Liver (tissue), 9 donors: ENCODE data around the gene DCDC1. TPM values are rescaled to one million over a fixed set of nuclear protein-coding genes. Genes with fewer than 3 reads are reported as not detected.

Source experiments
- DNase-seq: peaks from one replicate; pipeline ENCODE4 v3.0.0-alpha.2; 2017; ENCODE audit warnings: low spot score
- H3K27ac ChIP-seq, 2 donors: one replicate each; pipeline ENCODE4 v1.7.0; 2013; ENCODE audit warnings: inconsistent platforms in 2 of 2, low read length in 2 of 2, control low read depth in 1 of 2, low read depth in 1 of 2, mild to moderate bottlenecking in 1 of 2
- H3K27me3 ChIP-seq, 4 donors: one replicate each; pipeline versions ENCODE4 v1.6.1 to v1.7.0; 2013; ENCODE audit warnings: low read length in 3 of 4, inconsistent platforms in 1 of 4, mild to moderate bottlenecking in 1 of 4, moderate library complexity in 1 of 4; ENCODE audit not compliant: control insufficient read depth in 4 of 4, insufficient read depth in 4 of 4
- H3K36me3 ChIP-seq, 4 donors: one replicate each; pipeline versions ENCODE4 v1.6.1 to v1.7.0; 2013; ENCODE audit warnings: low read length in 3 of 4, mild to moderate bottlenecking in 3 of 4, low read depth in 1 of 4, moderate library complexity in 1 of 4; ENCODE audit not compliant: control insufficient read depth in 4 of 4, insufficient read depth in 3 of 4
- H3K4me1 ChIP-seq, 4 donors: one replicate each; pipeline versions ENCODE4 v1.6.1 to v1.7.0; 2013; ENCODE audit warnings: low read length in 3 of 4, mild to moderate bottlenecking in 3 of 4, moderate library complexity in 1 of 4; ENCODE audit not compliant: control insufficient read depth in 4 of 4, insufficient read depth in 4 of 4
- H3K4me3 ChIP-seq, 3 donors: one replicate each; pipeline versions ENCODE4 v1.6.1 to v1.7.0; 2013; ENCODE audit warnings: low read length in 3 of 3, control low read depth in 1 of 3, low read depth in 1 of 3, mild to moderate bottlenecking in 1 of 3
- H3K9ac ChIP-seq, 2 donors: one replicate each; pipeline ENCODE4 v1.7.0; 2013; ENCODE audit warnings: low read length in 2 of 2, mild to moderate bottlenecking in 2 of 2, moderate library complexity in 2 of 2, control low read depth in 1 of 2, low read depth in 1 of 2
- H3K9me3 ChIP-seq, 4 donors: one replicate each; pipeline versions ENCODE4 v1.6.1 to v1.7.0; 2013; ENCODE audit warnings: low read length in 3 of 4; ENCODE audit not compliant: control insufficient read depth in 4 of 4
- CTCF ChIP-seq: fragments of 150-350 bp; IDR thresholded peaks from 2 replicates; pipeline ENCODE4 v1.5.1; 2017; ENCODE audit warnings: improper control_type of control experiment, low read depth, low read length; ENCODE audit not compliant: missing input control
- EGR1 ChIP-seq, 2 donors: IDR thresholded peaks; 2 replicates each; pipeline ENCODE4 v1.6.1; 2016 to 2018; ENCODE audit warnings: antibody characterized with exemption in 2 of 2, low read depth in 2 of 2
- FOXA1 ChIP-seq: IDR thresholded peaks from 2 replicates; pipeline ENCODE4 v1.6.1; 2016; ENCODE audit warnings: antibody characterized with exemption
- GABPA ChIP-seq, 2 donors: IDR thresholded peaks in 1 of 2; conservative IDR thresholded peaks in 1 of 2; 2 replicates each; pipeline ENCODE4 v1.6.1; 2016; ENCODE audit warnings: antibody characterized with exemption in 2 of 2, mild to moderate bottlenecking in 1 of 2, moderate library complexity in 1 of 2
- HNF4A ChIP-seq, 2 donors: conservative IDR thresholded peaks; 2 replicates each; pipeline ENCODE4 v1.6.1; 2016; ENCODE audit warnings: antibody characterized with exemption in 2 of 2, mild to moderate bottlenecking in 2 of 2
- HNF4G ChIP-seq: IDR thresholded peaks from 2 replicates; pipeline ENCODE4 v1.6.1; 2016; ENCODE audit warnings: antibody characterized with exemption
- JUND ChIP-seq, 2 donors: IDR thresholded peaks; 2 replicates each; pipeline ENCODE4 v1.6.1; 2016; ENCODE audit warnings: antibody characterized with exemption in 2 of 2
- MAX ChIP-seq: IDR thresholded peaks from 2 replicates; pipeline ENCODE4 v1.6.1; 2016; ENCODE audit warnings: antibody characterized with exemption
- RAD21 ChIP-seq, 2 donors: IDR thresholded peaks; 2 replicates each; pipeline ENCODE4 v1.6.1; 2016; ENCODE audit warnings: antibody characterized with exemption in 2 of 2, mild to moderate bottlenecking in 2 of 2
- REST ChIP-seq: IDR thresholded peaks from 2 replicates; pipeline ENCODE4 v1.6.1; 2016; ENCODE audit warnings: antibody characterized with exemption, mild to moderate bottlenecking
- TAF1 ChIP-seq: conservative IDR thresholded peaks from 2 replicates; pipeline ENCODE4 v1.6.1; 2016; ENCODE audit warnings: antibody characterized with exemption, mild to moderate bottlenecking
- YY1 ChIP-seq: IDR thresholded peaks from 2 replicates; pipeline ENCODE4 v1.6.1; 2016; ENCODE audit warnings: antibody characterized with exemption, mild to moderate bottlenecking
- ZBTB33 ChIP-seq: IDR thresholded peaks from 2 replicates; pipeline ENCODE4 v1.6.1; 2016; ENCODE audit warnings: antibody characterized with exemption
- WGBS: extraction: QIAGEN DNeasy Blood & Tissue Kit; methylation state at CpG from one replicate; pipeline ENCODE4 v1.1.7; 2013; 5-methylcytosine and 5-hydroxymethylcytosine counted together
- polyA plus RNA-seq, 2 donors: library from polyadenylated mRNA; stranded (reverse) in 1 of 2; unstranded in 1 of 2; fragments of 200-250 nt in 1 of 2; fragments of >200 nt in 1 of 2; fragmentation: Nextera tagmentation in 1 of 2; extraction: Ambion mirVana in 1 of 2; gene quantifications; one replicate each; pipeline versions ENCODE4 v1.2.1 to v1.2.3, GENCODE V29; 2013 to 2015
- total RNA-seq, 2 donors: library from RNA; depleted of rRNA; stranded (reverse); fragments of >200 nt; gene quantifications; one replicate each; pipeline ENCODE4 v1.2.3, GENCODE V29; 2014
- donor health status: healthy.
- donor health status: healthy.
- donor health status: healthy.
- donor health status: healthy.
- donor health status: healthy.

DCDC1 gene
- total and polyA plus RNA-seq, 4 donors: 0.38 to 3.5 (median 2.0) TPM

- H3K27ac ChIP-seq: no peak overlapping the region
- H3K36me3 ChIP-seq: peaks cover 0 to 2% (median 0%) of the 10 kb centered on the region in 4 donors
- 87% methylated on average over 4 of the region's 4 CpGs for WGBS
- H3K9ac ChIP-seq: no peak overlapping the region
- H3K27me3 ChIP-seq: no peaks in the 10 kb centered on the region
- DNase-seq: no peak
- no peak overlapping the region for H3K4me3 ChIP-seq
- TF ChIP-seq GABPA (IDR thresholded peaks at IDR 0.05 in 1 of 2, conservative IDR thresholded peaks at IDR 0.05 in 1 of 2) (no peak), HNF4A (conservative IDR thresholded peaks at IDR 0.05) (no peak), MAX (no peak), REST (no peak)
- no peaks in the 10 kb centered on the region for H3K4me1 ChIP-seq
- no peaks in the 10 kb centered on the region for H3K9me3 ChIP-seq
These were observed 452.8 kb downstream of the DCDC1 start for GRCh38 chr11:30916764-30917163.

- H3K36me3 ChIP-seq: no peaks in the 10 kb centered on the region
- no peaks in the 10 kb centered on the region for H3K4me1 ChIP-seq
- TF ChIP-seq JUND (IDR thresholded peaks at IDR 0.05) (no peak), FOXA1 (no peak), RAD21 (IDR thresholded peaks at IDR 0.05) (peak in 1 of 2 donors; percentile 7), EGR1 (IDR thresholded peaks at IDR 0.05; ENCODE audit: low read depth in 2 of 2) (no peak), TAF1 (no peak)
- peak; percentile 35 for DNase-seq
- H3K27ac ChIP-seq: no peak overlapping the region
- no peak overlapping the region for H3K4me3 ChIP-seq
- no peaks in the 10 kb centered on the region for H3K27me3 ChIP-seq
- no peak overlapping the region for H3K9ac ChIP-seq
- 59% methylated on average over 8 of the region's 8 CpGs for WGBS
- H3K9me3 ChIP-seq: no peaks in the 10 kb centered on the region
These were observed 455.3 kb downstream of the DCDC1 start for GRCh38 chr11:30914143-30914762.

GRCh38 chr11:30911247-30911646 is 458.3 kb downstream of the DCDC1 start:
- Histone ChIP-seq H3K4me3 (no peak overlapping the region), H3K27ac (no peak overlapping the region), H3K9me3 (no peaks in the 10 kb centered on the region), H3K27me3 (no peaks in the 10 kb centered on the region), H3K9ac (no peak overlapping the region), H3K36me3 (peaks cover 0 to 2% (median 2%) of the 10 kb centered on the region in 4 donors), H3K4me1 (no peaks in the 10 kb centered on the region)
- no peak for DNase-seq
- TF ChIP-seq YY1 (no peak), MAX (no peak), HNF4G (no peak), RAD21 (IDR thresholded peaks at IDR 0.05) (no peak), HNF4A (conservative IDR thresholded peaks at IDR 0.05) (no peak), ZBTB33 (no peak), EGR1 (IDR thresholded peaks at IDR 0.05; ENCODE audit: low read depth in 2 of 2) (no peak), GABPA (IDR thresholded peaks at IDR 0.05 in 1 of 2, conservative IDR thresholded peaks at IDR 0.05 in 1 of 2) (no peak), REST (no peak), JUND (IDR thresholded peaks at IDR 0.05) (no peak), CTCF (no peak)
